Sigmoid colon (tissue), 3 donors: ENCODE results near the gene CCNL2.

ENCODE experiments used
- POLR2A ChIP-seq, 2 donors: fragments of 450-650 bp; IDR thresholded peaks; one replicate each; pipeline ENCODE4 v1.6.1; 2016; ENCODE audit warnings: antibody characterized with exemption in 2 of 2, mild to moderate bottlenecking in 2 of 2, moderate library complexity in 2 of 2
- TF ChIP-seq, protein P1 (sequence below), 4 experiments: fragments of 450-650 bp in 3 of 4; fragments of 200-600 bp in 1 of 4; IDR thresholded peaks; one replicate each; pipeline ENCODE4 v1.5.1; 2016 to 2019; ENCODE audit warnings: antibody characterized with exemption in 4 of 4, mild to moderate bottlenecking in 3 of 4, moderate library complexity in 2 of 4

DNA sequence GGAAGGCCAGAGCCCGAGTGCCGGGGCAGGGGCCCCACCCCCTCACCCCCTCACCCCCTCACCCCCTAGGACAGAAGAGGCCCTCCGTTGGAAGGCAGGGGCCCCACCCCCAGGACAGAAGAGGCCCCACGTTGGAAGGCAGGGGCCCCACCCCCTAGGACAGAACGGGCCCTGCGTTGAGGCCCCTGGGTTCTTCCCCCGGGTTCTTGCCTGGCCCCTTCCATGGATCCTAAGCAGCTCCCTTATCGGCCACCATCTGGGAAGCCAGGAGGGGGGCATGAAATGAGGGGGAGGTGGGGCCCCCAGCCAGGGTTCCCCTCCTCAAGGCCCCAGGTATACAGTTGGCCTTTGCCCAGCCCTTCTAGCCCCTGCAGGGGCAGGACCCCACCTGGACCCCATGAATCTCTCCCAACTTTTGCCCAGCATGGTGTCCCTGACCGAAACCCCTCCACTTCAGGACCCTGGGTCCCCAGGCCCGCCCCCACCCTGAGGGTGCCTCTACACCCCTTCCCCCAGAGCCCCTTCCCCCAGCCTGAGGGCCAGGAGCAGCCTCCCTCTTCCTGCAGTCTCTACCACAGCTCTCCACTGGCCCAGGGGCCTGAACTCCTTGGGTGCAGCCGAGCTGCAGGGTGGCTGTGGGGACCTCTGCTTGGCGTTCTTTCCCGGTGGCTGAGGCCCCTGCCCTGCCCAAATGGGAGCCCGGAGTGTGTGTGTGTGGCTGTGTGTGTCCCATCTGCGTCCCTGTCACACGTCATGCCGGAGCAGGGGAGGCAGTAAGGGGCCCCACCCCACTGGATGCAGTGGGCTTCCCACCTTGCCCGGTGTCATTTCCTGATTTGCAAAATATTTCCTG lies 32.1 kb upstream of the CCNL2 start:
- TF ChIP-seq, protein P1, sequence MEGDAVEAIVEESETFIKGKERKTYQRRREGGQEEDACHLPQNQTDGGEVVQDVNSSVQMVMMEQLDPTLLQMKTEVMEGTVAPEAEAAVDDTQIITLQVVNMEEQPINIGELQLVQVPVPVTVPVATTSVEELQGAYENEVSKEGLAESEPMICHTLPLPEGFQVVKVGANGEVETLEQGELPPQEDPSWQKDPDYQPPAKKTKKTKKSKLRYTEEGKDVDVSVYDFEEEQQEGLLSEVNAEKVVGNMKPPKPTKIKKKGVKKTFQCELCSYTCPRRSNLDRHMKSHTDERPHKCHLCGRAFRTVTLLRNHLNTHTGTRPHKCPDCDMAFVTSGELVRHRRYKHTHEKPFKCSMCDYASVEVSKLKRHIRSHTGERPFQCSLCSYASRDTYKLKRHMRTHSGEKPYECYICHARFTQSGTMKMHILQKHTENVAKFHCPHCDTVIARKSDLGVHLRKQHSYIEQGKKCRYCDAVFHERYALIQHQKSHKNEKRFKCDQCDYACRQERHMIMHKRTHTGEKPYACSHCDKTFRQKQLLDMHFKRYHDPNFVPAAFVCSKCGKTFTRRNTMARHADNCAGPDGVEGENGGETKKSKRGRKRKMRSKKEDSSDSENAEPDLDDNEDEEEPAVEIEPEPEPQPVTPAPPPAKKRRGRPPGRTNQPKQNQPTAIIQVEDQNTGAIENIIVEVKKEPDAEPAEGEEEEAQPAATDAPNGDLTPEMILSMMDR (IDR thresholded peaks at IDR 0.05) = no peak
- no peak for TF ChIP-seq POLR2A (IDR thresholded peaks at IDR 0.05)
